Type B pancreatic cell (in vitro differentiated cells): ENCODE data around the gene MS4A10. TPM values are rescaled to one million over a fixed set of nuclear protein-coding genes. Genes with fewer than 3 reads are reported as not detected.

Experiments used
- DNase-seq: peaks from one replicate; pipeline ENCODE4 v3.0.0; 2021; ENCODE audit warnings: mixed read lengths; ENCODE audit not compliant: unreplicated experiment; ENCODE audit errors: extremely low spot score
- H3K27ac Mint-ChIP-seq: 2 replicates; pipeline ENCODE4 v1.8.0; 2021; ENCODE audit warnings: mild to moderate bottlenecking, mixed read lengths
- H3K27me3 Mint-ChIP-seq: 2 replicates; pipeline ENCODE4 v1.8.0; 2021; ENCODE audit warnings: mixed read lengths
- H3K36me3 Mint-ChIP-seq: 2 replicates; pipeline ENCODE4 v1.8.0; 2021; ENCODE audit warnings: mixed read lengths
- H3K4me1 Mint-ChIP-seq: one replicate; pipeline ENCODE4 v1.8.0; 2021; ENCODE audit warnings: mixed read lengths; ENCODE audit not compliant: unreplicated experiment
- H3K4me3 Mint-ChIP-seq: 2 replicates; pipeline ENCODE4 v1.8.0; 2021; ENCODE audit warnings: mild to moderate bottlenecking, mixed read lengths
- H3K9me3 Mint-ChIP-seq: 2 replicates; pipeline ENCODE4 v1.8.0; 2021; ENCODE audit warnings: mixed read lengths
- CTCF ChIP-seq: fragments of 200-600 bp; sonication (generic); conservative IDR thresholded peaks from 2 replicates; pipeline ENCODE4 v1.5.0; 2021; ENCODE audit warnings: antibody characterized with exemption, mild to moderate bottlenecking
- total RNA-seq: library from RNA; stranded (reverse); gene quantifications from 2 replicates; pipeline ENCODE4 v1.2.1, GENCODE V29; 2021; ENCODE audit warnings: low replicate concordance

MS4A10 gene
- total RNA-seq, 1 donor from 2014 or later = not detected

- H3K36me3 Mint-ChIP-seq = no peaks in the 10 kb centered on the region
- no peak for TF ChIP-seq CTCF
- H3K9me3 Mint-ChIP-seq = no peaks in the 10 kb centered on the region
- peaks cover 12% of the 10 kb centered on the region for H3K27me3 Mint-ChIP-seq
- no peak overlapping the region for H3K27ac Mint-ChIP-seq
- H3K4me3 Mint-ChIP-seq = no peak overlapping the region
- no peak for DNase-seq
- no peaks in the 10 kb centered on the region for H3K4me1 Mint-ChIP-seq
These were observed 15.9 kb upstream of the MS4A10 start for GRCh38 chr11:60769273-60769672.

- Mint-ChIP-seq H3K27me3 (peaks cover 12% of the 10 kb centered on the region), H3K4me1 (no peaks in the 10 kb centered on the region), H3K9me3 (no peaks in the 10 kb centered on the region), H3K27ac (no peak overlapping the region), H3K36me3 (no peaks in the 10 kb centered on the region), H3K4me3 (no peak overlapping the region)
- TF ChIP-seq CTCF = no peak
- DNase-seq = no peak
These were observed 15.3 kb upstream of the MS4A10 start for GRCh38 chr11:60769811-60770210.

- H3K4me3 Mint-ChIP-seq = no peak overlapping the region
- H3K27ac Mint-ChIP-seq = no peak overlapping the region
- H3K4me1 Mint-ChIP-seq = peaks cover 7% of the 10 kb centered on the region
- no peak for DNase-seq
- H3K36me3 Mint-ChIP-seq = no peaks in the 10 kb centered on the region
- H3K27me3 Mint-ChIP-seq = peaks cover 15% of the 10 kb centered on the region
- no peak for TF ChIP-seq CTCF
- no peaks in the 10 kb centered on the region for H3K9me3 Mint-ChIP-seq
These were observed 14.0 kb upstream of the MS4A10 start for GRCh38 chr11:60771146-60771545.

GRCh38 chr11:60771879-60772525 is 13.1 kb upstream of the MS4A10 start:
- H3K27me3 Mint-ChIP-seq = peaks cover 12% of the 10 kb centered on the region
- H3K36me3 Mint-ChIP-seq = no peaks in the 10 kb centered on the region
- no peak for TF ChIP-seq CTCF

GRCh38 chr11:60772666-60773065 is 12.5 kb upstream of the MS4A10 start:
- Mint-ChIP-seq H3K36me3 (no peaks in the 10 kb centered on the region), H3K4me1 (peaks cover 7% of the 10 kb centered on the region), H3K4me3 (no peak overlapping the region), H3K9me3 (no peaks in the 10 kb centered on the region), H3K27me3 (peaks cover 10% of the 10 kb centered on the region), H3K27ac (no peak overlapping the region)
- TF ChIP-seq CTCF = no peak
- DNase-seq = no peak

More at GRCh38 chr11:60771879-60772525, 13.1 kb upstream of the MS4A10 start:
- no peak overlapping the region for H3K27ac Mint-ChIP-seq
- no peak for DNase-seq
- H3K9me3 Mint-ChIP-seq = no peaks in the 10 kb centered on the region
- H3K4me3 Mint-ChIP-seq = no peak overlapping the region
- H3K4me1 Mint-ChIP-seq = peaks cover 7% of the 10 kb centered on the region
